Superior temporal gyrus (tissue), 1 donor: ENCODE measurements around the gene LRRC32.
A peak's percentile ranks its signal among the peaks of the same experiment; 100 is the strongest.

Experiments used
- DNase-seq: peaks from one replicate; pipeline ENCODE4 v3.0.0-alpha.2; 2016; ENCODE audit errors: extremely low spot score

LRRC32 gene

DNA sequence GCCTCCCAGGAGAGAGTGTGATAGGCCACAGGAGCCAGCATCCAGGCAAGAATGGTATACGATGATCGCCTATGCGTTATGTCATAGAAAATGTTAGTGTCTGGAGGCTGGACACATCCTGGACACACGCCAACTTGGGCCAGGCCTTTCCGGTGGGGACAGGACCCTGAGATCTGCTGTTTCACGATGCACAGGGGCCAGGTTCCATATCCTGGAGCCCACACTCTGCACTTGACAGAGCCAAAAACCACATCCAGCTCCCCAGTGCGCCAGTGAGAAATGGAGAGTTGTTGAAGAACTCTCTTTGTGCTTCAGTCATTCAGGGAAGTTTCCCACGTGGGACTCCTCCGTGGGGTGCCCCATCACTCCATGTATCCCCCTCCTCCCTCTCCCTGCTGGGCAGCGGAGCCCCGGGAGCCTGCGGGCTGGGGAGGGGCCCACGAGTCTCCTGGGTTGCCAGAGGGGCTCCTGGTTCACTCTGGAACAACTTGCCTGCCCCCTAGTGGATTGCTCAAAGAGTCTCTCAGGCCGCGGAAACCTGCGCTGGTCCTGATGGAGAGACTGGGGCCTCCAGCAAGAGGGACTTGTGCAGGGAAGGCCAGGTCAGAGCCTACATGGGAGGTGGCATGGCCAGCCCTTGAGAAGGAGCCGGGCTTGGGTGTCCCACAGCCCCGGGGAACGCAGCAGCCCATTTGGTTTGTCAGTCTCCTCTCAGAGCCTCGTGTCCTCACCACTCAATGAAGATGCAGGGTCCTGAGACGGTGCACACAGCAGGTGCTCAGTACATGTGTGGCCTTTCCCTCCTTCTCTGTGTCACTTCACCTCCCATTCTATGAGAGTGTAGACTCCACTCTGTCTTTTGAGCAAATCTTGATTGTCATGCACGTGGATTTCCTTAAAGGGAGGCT is 10.2 kb upstream of the LRRC32 start:
- DNase-seq = peak; percentile 75

DNA sequence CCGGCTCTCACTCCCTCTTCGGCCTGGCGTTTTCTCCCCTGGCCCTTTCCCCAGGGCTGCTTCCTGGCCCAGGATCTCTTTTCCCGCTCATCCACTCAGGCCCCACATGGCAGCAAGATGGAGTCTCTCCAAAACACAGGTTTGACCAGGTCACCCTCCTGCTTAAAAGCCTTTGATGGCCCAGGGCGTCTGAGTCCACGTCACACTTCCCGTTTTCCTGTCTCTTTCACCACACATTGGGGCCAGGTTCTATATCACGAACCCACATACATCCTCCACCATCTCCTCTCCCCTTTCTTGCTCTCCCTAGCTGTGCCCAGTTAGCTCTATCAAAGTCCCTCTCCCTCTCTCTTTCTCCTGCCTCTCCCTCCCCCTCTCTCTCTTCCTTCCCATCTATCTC is 7.8 kb upstream of the LRRC32 start:
- no peak for DNase-seq

DNA sequence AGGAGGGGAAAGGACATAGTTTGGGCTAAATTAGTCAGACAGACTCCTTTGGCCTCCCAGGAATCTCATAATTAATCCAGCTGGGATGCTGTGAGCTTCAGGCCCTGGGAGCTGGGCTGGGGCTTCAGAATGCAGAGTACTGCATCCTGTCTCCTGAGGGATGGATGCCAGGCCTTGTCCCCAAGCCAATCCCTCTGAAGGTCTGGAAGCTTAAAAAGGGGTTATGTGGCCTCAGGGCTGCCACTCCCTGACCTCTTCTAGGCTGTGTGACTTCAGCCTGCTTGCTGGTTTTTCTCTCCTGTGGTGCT is 6.9 kb upstream of the LRRC32 start:
- DNase-seq = no peak

DNA sequence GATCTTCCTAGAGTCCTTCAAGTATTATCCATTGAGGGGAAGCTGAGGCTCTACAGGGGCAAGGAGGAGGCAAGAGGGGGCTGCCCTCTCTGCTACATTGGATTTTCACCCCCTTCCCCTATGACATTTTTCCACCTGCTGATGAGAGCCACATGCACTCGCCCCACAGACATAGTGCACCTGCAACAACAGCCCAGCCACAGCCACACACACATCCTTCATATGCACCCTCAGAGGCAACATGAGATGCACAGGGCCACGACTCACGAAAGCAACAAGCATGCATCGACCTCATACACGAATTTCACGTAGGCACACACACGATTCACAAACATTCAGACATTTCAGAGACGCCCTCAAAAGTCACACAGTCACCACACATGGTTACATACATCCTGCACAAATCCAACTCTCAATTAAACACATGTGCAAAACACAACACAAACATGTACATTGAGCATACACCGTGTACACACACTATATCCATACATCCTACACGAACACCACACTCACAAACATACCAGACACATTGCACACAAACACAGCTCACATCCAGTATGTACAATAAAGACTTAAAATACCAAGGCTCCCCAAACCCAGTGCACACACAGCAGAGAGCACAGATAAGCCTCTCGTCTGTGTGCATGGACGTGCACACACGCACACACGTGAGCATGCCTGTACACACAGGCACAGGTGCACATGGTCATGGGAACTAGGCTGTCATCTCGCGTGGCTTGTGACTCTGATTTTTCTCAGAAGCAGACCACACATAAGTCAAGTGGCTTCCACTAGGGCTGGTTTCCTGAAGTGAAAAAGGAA is 6.3 kb upstream of the LRRC32 start:
- DNase-seq = no peak

DNA sequence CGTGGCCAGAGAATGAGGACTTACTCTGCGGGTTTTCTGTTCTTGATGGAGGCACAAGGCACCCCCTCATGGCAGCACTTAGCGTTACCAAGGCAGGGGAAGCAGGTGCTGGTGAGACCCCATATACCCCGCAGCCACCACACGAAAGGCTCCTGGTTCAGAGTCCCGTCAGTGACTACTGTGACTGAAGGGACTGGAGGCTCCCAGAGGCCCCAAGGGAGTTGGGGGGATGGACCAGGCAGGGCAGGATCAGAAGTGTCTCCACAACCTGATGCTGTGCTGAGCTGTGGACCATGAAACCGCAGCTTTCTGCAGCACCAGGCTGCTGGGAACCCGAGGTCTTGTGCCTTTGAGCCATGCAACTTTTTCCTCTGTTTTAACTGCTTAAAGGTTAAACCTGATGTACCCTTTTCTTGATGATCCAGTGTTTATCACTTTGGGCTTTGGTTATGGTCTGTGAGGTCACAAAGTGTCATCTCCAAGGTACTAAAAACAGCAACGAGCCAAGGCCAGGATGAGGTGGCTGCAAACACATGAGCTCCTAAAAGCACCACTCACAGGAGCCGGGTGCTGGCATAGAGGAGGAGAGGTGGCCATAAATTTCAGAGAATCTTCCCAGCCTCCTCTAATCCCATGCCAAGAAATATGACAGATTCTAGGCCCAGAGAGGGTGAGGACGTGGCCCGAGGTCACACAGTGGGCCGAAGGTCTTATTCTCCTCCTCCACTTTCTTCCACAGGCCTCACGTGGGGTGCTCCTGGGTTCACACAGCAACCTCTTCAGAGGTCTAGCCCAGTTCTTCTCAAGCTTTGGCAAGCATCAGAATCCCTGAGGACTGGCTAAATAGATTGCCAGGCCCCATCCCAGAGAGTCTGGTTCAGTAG is 4.2 kb upstream of the LRRC32 start:
- no peak for DNase-seq

DNA sequence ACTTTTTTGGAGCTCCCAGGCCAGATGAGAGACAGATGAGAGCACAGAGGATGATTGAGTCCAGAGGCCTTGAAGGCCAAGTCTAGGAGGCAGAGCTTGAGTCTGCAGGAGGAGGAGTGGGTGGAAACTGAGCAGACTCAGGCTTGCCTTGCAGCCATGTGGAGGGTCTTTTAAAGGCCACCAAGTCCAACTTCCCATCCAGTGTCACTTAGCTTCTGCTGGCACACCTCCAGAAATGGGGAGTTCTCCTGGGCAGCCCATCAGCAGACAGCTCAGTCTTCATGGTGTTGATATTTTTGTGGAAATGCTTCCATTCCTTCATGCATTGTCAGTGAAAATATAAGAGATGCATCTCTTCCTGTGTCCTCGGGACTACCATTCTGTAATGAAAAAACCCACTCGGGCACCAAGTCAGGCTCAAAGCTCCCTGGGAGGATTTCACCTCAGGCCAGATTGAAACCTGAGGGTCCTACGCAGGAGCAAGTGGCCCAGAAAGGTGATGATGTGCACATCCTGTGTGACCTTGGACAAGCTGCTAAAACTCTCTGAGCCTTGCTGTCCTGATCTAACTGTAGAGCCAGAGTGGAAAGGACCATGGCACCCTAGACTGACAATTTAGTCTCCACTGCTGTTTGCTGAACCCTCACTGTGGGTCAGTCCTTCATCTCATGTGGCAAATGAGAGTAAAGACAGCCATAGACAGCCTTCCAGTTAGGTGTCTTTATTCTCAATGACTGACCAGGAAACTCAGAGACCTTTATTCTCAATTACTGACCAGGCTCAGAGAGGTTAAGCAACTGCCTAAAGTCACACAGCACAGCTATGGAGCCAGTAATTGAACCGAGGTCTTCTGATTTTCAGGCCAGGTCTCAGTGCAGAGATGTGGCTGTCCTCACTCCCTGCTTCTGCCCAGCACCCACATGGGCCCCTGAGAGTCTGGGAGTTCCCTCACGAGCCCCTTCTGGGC is 2.9 kb upstream of the LRRC32 start:
- no peak for DNase-seq

DNA sequence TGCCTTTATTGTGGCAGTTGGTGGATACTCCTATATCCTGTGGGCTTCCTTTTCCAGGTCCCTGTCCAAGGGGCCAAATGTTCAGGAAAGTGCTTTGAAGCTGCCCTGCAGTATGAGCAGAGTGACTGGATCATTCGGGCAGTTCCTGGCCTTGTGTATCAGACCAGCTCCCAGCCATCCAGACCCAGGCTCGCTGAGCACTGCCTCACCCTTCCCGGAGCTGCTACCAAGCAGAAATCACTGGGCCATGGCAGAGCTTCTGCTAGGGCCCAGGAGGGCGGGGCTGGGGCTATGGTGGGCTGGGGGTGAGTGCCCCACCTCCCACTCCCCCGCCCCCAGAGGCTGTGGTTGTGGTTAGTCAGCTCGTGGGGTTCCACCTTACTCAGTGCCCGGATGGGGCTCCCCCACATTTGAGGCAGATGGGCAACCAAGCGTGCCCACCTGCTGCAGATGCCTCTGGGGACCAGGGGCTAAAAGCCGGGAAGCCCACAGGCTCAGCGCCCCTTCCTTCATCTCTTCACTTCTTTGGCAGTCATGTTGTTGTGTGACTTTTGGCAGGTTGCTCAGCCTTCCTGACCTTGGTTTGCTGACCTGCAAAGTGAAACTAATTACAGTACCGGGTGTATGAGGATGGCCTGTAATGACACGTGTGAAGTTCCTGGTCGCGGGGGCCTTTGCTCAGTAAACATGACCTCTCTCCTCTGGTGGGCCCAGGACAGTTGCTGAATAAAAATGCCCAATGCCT is 2.1 kb upstream of the LRRC32 start:
- no peak for DNase-seq

DNA sequence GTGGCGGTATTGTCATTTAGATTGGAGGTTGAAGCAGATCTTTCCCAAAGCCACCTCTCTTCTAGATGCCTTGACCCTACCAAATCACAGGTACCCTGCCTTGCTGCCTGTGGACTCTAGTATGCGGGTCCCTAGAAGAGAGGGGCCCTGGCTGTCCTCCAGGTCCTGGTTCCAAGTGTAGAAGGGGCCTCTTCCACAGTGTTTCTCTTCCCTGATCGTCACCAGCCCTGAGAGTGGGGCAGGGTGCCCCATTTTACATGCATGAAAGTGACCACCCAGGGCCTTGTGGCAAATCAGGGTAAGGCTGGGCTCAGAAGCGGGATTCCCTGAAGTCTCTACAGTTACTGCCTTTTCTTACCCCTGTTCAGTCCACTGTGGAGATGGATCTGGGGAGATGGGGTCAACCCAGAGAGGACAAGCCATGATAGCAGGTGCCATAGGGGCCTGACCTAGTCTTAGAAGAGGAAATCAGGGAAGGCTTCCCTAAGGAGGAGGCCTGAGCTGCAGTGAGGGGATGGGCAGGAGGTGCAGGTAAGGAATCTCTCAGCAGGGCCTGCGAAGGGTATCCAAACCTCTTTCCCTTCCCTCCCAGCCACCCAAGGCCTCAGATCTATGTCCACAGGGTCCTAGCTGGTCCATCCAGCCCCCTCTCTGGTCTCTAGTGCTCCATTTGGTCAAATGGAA is 1.2 kb upstream of the LRRC32 start:
- no peak for DNase-seq

DNA sequence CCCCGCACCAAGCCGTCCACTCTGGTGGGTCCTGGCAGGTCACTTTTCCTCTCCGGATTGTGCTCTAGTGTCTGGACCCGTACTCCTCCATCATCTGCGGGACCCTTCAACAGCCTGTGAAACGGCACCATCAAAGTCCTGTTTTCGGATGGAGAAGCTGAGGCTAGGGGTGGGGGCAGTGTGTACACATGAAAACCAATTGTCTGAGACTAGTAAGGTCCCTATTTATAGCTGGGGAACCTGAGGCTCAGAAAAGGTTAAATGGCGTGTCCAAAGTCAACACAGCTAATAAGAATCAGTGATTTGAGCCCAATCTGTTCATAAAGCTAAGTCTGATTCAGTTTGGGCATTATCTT is 668 bp upstream of the LRRC32 start:
- no peak for DNase-seq

DNA sequence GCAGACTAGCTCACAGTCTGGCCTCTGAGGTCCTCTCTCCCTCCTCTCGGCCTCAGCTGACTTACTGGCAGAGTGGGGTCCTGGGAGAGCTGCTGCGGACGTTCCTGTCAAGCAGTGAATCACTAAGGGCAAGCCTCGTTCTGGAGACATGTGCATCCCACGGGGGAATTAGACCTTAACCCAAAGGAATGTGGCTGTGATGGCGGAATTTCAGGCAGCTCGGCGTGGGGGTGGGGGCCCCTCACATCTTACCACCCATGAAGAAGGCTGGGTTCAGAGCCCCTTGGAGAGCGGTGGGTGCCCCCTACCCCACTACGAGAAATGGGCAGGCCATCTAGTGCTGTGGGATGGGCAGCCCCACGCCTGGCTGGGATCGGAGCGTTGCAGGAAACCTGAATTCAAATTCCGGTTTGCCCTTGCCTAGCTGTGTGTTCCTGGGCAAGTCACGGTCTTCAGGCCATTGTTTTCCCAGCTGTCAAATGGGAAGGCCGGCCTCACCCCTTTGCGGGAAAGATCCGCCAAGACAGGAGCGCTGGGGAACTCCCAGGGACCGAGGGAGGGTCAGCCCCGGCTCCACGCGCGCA is 554 bp downstream of the LRRC32 start:
- no peak for DNase-seq

DNA sequence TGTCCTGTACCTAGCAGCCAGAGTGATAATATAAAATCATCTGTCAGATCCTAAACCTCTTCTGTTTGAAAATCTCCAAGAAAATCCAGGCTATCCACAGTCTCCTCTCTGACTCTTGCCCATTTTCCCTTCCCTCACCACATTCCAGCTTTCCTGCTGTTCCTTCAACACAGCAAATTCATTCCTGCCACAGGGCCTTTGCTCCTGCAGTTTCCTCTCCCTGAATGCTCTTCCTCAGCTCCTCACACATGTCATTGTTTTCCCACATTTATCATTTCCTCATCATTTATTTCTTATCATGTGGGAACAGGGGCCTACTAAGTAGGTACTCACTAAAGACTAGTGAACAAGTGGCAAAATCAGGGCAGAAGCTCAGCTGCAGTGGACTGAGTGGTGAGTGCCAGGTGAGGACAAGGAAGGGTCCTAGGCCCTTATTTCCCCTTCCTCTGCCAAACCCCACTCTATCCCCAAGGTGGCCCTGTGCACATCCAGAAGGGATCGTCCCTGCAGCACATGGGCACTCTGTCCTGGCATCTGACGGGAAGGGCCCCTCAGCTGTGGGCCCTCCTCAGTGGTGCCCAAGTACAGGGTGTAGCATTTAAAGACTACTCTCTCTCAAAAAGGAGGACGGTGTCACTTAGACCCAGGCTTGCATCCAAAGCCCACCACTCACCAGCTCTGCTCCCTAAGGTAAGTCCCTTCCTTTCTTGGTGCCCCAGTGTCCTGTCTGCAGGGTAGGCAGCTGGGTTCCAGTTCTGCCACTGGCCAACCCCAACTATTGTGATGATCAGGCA is 2.0 kb downstream of the LRRC32 start:
- DNase-seq = no peak

DNA sequence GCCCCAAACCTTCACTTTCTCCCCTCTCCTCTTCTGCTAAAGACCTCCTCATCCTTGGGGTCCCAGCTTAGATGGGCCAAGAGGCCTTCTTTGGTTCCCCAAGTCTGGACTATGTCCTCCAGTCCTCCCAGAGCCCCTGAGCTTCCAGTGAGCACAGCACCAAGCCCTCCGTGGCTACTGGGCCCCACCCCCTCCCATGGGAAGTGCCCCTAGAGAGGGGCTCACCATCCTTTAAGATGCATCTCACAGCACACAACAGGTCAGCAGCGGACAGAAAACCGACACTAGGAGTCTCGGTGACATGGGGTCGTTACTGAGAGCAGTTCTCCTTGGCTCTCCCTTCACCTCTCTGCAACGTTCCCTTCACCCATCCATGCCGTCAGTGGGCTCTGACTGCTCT is 2.7 kb downstream of the LRRC32 start:
- no peak for DNase-seq

DNA sequence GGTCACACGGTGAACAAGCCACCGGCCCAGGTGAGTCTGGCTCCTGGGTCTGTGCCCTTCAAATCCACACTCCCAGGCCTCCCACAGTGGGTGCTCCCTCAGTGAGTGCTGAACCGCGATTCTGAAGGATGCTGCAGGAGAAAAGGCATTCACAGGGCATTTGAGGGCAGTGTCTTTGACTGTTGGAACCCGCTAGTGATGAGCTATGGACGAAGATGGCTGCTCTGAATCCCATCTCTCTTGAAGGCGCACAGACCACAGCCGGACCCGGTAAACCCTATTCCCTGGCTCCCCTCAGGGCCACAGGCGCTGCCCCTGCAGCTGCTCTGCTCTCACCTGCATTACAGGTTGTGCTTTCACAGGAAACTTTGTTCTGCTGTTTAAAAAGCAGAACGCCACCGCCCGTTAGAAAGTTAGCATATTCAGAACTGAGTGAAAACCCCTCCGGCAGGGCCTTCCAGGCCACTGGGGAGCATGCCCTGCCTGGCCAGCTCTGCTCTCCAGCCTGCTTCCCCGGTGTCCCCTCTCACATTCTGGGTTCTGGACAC is 3.2 kb downstream of the LRRC32 start:
- no peak for DNase-seq

DNA sequence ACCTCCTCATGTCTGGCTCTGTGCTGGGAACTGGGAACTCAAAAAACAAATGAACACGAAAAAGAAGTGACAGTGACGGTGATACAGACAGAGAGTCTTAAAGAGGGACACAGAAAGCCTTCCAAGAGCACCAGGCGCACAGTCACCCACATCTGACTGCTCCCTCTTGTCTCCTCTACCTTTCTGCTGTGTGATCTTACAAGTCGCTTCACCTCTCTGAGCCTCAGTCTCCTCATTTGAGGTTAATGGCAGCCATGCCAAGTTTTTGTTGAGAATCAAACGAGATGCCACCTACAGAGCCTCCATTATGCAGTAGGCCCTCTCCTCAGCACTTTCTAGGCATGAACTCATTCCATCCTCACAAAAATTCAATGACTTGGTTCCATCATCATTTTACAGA is 3.7 kb downstream of the LRRC32 start:
- no peak for DNase-seq

DNA sequence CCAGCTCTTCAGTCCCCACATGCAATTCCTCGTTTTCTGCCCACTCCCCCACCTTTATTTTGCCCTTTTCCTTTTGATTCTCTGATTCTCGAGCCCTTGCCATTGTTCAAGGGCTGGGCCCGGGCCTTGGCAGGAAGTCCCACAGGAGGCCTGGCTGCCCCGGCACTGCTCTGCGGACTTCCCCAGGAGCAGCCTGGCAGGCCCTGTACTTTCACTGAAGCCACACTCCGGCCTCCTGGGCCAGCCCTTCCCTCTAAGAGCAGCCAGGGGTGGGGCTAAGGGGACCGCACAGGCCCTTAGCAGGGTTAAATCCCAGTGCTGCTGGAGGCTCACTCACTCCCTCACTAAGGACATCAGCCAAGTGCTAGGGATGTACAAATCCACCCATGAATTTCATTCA is 4.1 kb downstream of the LRRC32 start:
- DNase-seq = no peak

DNA sequence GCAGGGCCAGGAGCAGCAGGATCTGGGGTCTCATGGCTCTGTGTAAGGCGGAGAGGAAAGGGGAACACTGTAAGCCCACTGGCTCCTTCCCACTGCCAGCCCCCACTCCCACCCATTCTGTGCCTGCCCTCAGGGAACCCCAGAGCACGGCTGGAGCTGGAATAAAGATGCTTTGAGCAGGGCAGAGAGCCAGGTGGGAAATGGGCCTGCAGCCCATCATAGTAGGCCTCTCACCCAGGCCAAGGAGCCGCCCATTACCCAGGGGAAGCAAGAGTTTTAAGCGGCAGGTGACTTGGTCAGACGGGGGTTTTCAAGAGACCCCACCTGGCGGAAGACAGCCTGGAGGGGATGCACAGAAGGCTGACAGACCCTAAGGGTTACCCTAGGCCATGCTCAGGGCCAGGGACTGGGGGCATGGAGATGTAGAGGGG is 4.6 kb downstream of the LRRC32 start:
- no peak for DNase-seq

DNA sequence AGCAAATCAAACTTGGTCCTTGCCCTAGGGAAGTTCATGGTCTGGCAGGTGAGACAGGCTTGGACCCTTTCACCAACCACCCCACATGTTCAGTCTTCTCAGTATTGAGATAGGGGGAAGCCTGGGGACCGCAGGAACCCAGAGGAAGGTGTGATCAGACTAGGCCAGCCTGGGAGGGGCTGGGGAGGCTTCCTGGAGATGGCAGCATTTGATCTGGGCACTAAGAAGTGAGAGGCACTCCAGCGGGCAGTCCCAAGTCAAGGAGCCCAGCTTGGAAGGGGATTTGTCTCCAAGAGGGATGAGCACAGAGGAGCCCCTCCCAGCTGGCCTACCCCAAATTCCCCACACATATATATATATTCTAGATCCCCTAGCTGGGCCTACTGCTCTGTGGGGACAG is 5.4 kb downstream of the LRRC32 start:
- DNase-seq = no peak

DNA sequence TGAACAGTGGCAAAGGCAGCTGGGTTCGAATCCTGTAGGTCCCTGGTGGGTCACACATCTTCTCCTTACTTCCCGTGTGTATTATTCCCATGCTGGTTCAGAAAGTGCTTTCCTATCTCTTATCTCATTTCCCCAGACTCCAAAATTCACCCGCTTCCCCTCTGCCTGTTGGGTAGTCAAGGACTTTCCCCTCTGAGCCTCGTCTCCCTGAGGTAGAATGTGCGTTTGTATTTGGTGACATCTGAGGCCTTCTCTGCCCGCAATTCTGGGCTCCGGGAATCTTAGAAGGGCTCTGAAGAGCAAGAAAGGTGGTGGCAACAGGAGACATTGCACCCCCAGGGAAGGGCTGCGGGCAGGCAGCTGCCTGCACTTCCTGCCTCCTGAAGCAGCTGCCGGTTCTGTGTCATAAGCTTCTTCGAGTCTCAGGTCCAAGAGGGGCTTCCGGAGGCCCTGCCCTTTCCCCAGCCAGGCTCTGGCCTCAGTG is 5.9 kb downstream of the LRRC32 start:
- DNase-seq = no peak
